H9 (cell line): ENCODE data around the gene ABCA13. TPM values are rescaled to one million over a fixed set of nuclear protein-coding genes. Genes with fewer than 3 reads are reported as not detected.

Experiments
- DNase-seq: peaks from one replicate; pipeline ENCODE4 v3.0.0-alpha.2; 2017
- H2AFZ ChIP-seq: one replicate; pipeline ENCODE4 v1.6.1; 2013; ENCODE audit warnings: mild to moderate bottlenecking, low read length, control low read depth, moderate library complexity
- H2AK5ac ChIP-seq: 2 replicates; pipeline ENCODE4 v1.6.1; 2013; ENCODE audit warnings: low read length, control low read depth, mixed read lengths; ENCODE audit not compliant: insufficient read length
- H2BK120ac ChIP-seq: one replicate; pipeline ENCODE4 v1.6.1; 2013; ENCODE audit warnings: low read depth, mild to moderate bottlenecking, low read length, control low read depth, inconsistent platforms; ENCODE audit not compliant: poor library complexity, severe bottlenecking
- H2BK12ac ChIP-seq: 2 replicates; pipeline ENCODE4 v1.6.1; 2013; ENCODE audit warnings: low read length, control low read depth, mixed read lengths, low read depth; ENCODE audit not compliant: insufficient read length
- H2BK15ac ChIP-seq: 2 replicates; pipeline ENCODE4 v1.6.1; 2013; ENCODE audit warnings: low read depth, low read length, control low read depth
- H2BK20ac ChIP-seq: one replicate; pipeline ENCODE4 v1.6.1; 2013; ENCODE audit warnings: low read depth, mild to moderate bottlenecking, low read length, control low read depth, inconsistent platforms; ENCODE audit not compliant: poor library complexity, severe bottlenecking
- H2BK5ac ChIP-seq: 2 replicates; pipeline ENCODE4 v1.6.1; 2013; ENCODE audit warnings: low read length, control low read depth, mixed read lengths; ENCODE audit not compliant: insufficient read length
- H3K14ac ChIP-seq: 2 replicates; pipeline ENCODE4 v1.6.1; 2013; ENCODE audit warnings: low read length, control low read depth; ENCODE audit not compliant: insufficient read depth
- H3K18ac ChIP-seq: 2 replicates; pipeline ENCODE4 v1.6.1; 2013; ENCODE audit warnings: low read depth, mild to moderate bottlenecking, mixed read lengths, low read length, control low read depth; ENCODE audit not compliant: insufficient read length
- H3K23ac ChIP-seq: 2 replicates; pipeline ENCODE4 v1.6.1; 2013; ENCODE audit warnings: low read length, control low read depth, mixed read lengths, low read depth; ENCODE audit not compliant: insufficient read length
- H3K23me2 ChIP-seq: 2 replicates; pipeline ENCODE4 v1.6.1; 2013; ENCODE audit warnings: low read depth, mild to moderate bottlenecking, mixed read lengths, low read length, control low read depth; ENCODE audit not compliant: insufficient read length, poor library complexity, severe bottlenecking
- H3K27ac ChIP-seq: 2 replicates; pipeline ENCODE4 v1.5.1; 2013; ENCODE audit warnings: low read length, control low read depth, mixed read lengths, low read depth; ENCODE audit not compliant: insufficient read length
- H3K27me3 ChIP-seq: 2 replicates; pipeline ENCODE4 v1.6.1; 2013; ENCODE audit warnings: low read length, control low read depth, inconsistent platforms; ENCODE audit not compliant: insufficient read depth
- H3K4ac ChIP-seq: 2 replicates; pipeline ENCODE4 v1.6.1; 2013; ENCODE audit warnings: low read depth, mild to moderate bottlenecking, control low read depth, inconsistent platforms, low read length, moderate library complexity
- H3K4me1 ChIP-seq: 2 replicates; pipeline ENCODE4 v1.6.1; 2013; ENCODE audit warnings: low read length, control low read depth, inconsistent platforms; ENCODE audit not compliant: insufficient read depth
- H3K4me2 ChIP-seq: 2 replicates; pipeline ENCODE4 v1.6.1; 2013; ENCODE audit warnings: low read length, control low read depth, mixed read lengths; ENCODE audit not compliant: insufficient read length, insufficient read depth
- H3K56ac ChIP-seq: 2 replicates; pipeline ENCODE4 v1.6.1; 2013; ENCODE audit warnings: low read depth, mild to moderate bottlenecking, mixed read lengths, low read length, control low read depth; ENCODE audit not compliant: insufficient read length
- H3K79me1 ChIP-seq: 2 replicates; pipeline ENCODE4 v1.6.1; 2013; ENCODE audit warnings: low read depth, mild to moderate bottlenecking, moderate library complexity, low read length, control low read depth, inconsistent platforms; ENCODE audit not compliant: insufficient read depth, poor library complexity, severe bottlenecking
- H3K79me2 ChIP-seq: 2 replicates; pipeline ENCODE4 v1.6.1; 2013; ENCODE audit warnings: low read length, control low read depth, inconsistent platforms; ENCODE audit not compliant: insufficient read depth
- H3K9ac ChIP-seq: 2 replicates; pipeline ENCODE4 v1.6.1; 2013; ENCODE audit warnings: low read length, control low read depth, mixed read lengths; ENCODE audit not compliant: insufficient read length; ENCODE audit errors: extremely low read depth
- H3K9me3 ChIP-seq: one replicate; pipeline ENCODE4 v1.6.1; 2013; ENCODE audit warnings: low read depth, low read length, inconsistent platforms; ENCODE audit not compliant: control insufficient read depth
- H3T11ph ChIP-seq: one replicate; pipeline ENCODE4 v1.6.1; 2013; ENCODE audit warnings: mild to moderate bottlenecking, low read length, control low read depth, inconsistent platforms
- H4K20me1 ChIP-seq: one replicate; pipeline ENCODE4 v1.6.1; 2013; ENCODE audit not compliant: control insufficient read depth, insufficient read length, insufficient read depth
- H4K5ac ChIP-seq: 2 replicates; pipeline ENCODE4 v1.6.1; 2013; ENCODE audit warnings: low read depth, mild to moderate bottlenecking, mixed read lengths, low read length, control low read depth; ENCODE audit not compliant: insufficient read length
- H4K8ac ChIP-seq: replicated peaks from 2 replicates; pipeline ENCODE4 v1.6.1; 2013; ENCODE audit warnings: low read length, control low read depth, mixed read lengths, low read depth; ENCODE audit not compliant: insufficient read length
- H4K91ac ChIP-seq: 2 replicates; pipeline ENCODE4 v1.6.1; 2013; ENCODE audit warnings: low read depth, mild to moderate bottlenecking, moderate library complexity, mixed read lengths, low read length, control low read depth; ENCODE audit not compliant: insufficient read length
- H3K27ac Mint-ChIP-seq, 3 experiments: 2 replicates in 2 of 3; 3 replicates in 1 of 3; pipeline ENCODE4 v1.8.0; 2020 to 2021; ENCODE audit warnings: mixed read lengths in 3 of 3, mild to moderate bottlenecking in 1 of 3, moderate library complexity in 1 of 3
- H3K27me3 Mint-ChIP-seq: 2 replicates; pipeline ENCODE4 v1.8.0; 2021; ENCODE audit warnings: low read depth, mild to moderate bottlenecking, moderate library complexity, mixed read lengths
- H3K36me3 Mint-ChIP-seq, 3 experiments: 2 replicates in 2 of 3; 3 replicates in 1 of 3; pipeline ENCODE4 v1.8.0; 2020 to 2021; ENCODE audit warnings: low read depth in 3 of 3, mixed read lengths in 3 of 3; ENCODE audit not compliant: insufficient read depth in 1 of 3
- H3K4me1 Mint-ChIP-seq, 2 experiments: 2 replicates each; pipeline ENCODE4 v1.8.0; 2020; ENCODE audit warnings: mixed read lengths in 2 of 2
- H3K4me3 Mint-ChIP-seq, 2 experiments: 2 replicates in 1 of 2; 3 replicates in 1 of 2; pipeline ENCODE4 v1.8.0; 2020 to 2021; ENCODE audit warnings: mild to moderate bottlenecking in 2 of 2, mixed read lengths in 2 of 2, moderate library complexity in 1 of 2
- H3K9me3 Mint-ChIP-seq, 2 experiments: 2 replicates in 1 of 2; 3 replicates in 1 of 2; pipeline ENCODE4 v1.8.0; 2020; ENCODE audit warnings: mild to moderate bottlenecking in 2 of 2, mixed read lengths in 2 of 2, moderate library complexity in 1 of 2
- WGBS: extraction: QIAGEN DNeasy Blood & Tissue Kit; methylation state at CpG from one replicate; pipeline ENCODE4 v1.1.7; 2013; ENCODE audit warnings: missing lambda C conversion rate, low lambda C conversion rate, mixed read lengths; ENCODE audit not compliant: insufficient read length; ENCODE audit errors: extremely low coverage; 5-methylcytosine and 5-hydroxymethylcytosine counted together
- total RNA-seq: library from RNA; stranded (reverse); gene quantifications from 2 replicates; pipeline ENCODE4 v1.2.1, GENCODE V29; 2021
- TF ChIP-seq, protein P1 (sequence below): fragments of 200-600 bp; sonication (generic); conservative IDR thresholded peaks from 3 replicates; pipeline ENCODE4 v1.8.0; 2021; ENCODE audit warnings: antibody characterized with exemption, mild to moderate bottlenecking

ABCA13 gene
- total RNA-seq, 1 experiment from 2014 or later: 0.11 TPM

DNA sequence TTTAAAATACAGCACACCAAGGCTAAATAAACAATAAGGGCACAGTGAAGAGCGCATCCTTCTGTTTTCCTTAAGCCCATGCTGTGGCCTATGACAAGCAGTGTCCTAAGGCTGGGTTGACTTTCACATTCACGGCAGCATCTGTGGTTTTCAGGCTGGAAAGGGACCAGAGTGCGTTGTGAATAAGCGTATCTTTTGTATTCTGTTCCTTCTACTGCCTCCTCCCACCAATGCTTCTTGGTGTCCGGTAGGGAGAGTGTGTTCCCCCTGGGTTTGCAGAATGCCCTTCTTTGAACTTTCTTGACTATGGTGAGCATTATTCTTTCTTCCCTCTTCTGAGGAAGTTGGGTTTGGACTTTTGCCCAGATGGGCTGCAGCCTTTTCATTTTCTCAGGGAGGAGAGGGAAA, 73.6 kb downstream of the ABCA13 start:
- H3T11ph ChIP-seq: no peak overlapping the region
- H3K79me2 ChIP-seq: no peaks in the 10 kb centered on the region
- TF ChIP-seq, protein P1, sequence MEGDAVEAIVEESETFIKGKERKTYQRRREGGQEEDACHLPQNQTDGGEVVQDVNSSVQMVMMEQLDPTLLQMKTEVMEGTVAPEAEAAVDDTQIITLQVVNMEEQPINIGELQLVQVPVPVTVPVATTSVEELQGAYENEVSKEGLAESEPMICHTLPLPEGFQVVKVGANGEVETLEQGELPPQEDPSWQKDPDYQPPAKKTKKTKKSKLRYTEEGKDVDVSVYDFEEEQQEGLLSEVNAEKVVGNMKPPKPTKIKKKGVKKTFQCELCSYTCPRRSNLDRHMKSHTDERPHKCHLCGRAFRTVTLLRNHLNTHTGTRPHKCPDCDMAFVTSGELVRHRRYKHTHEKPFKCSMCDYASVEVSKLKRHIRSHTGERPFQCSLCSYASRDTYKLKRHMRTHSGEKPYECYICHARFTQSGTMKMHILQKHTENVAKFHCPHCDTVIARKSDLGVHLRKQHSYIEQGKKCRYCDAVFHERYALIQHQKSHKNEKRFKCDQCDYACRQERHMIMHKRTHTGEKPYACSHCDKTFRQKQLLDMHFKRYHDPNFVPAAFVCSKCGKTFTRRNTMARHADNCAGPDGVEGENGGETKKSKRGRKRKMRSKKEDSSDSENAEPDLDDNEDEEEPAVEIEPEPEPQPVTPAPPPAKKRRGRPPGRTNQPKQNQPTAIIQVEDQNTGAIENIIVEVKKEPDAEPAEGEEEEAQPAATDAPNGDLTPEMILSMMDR: no peak
- H3K4me1 Mint-ChIP-seq: no peaks in the 10 kb centered on the region; a peak in 1 of 4 replicates
- no peak overlapping the region for H2AFZ ChIP-seq
- H4K91ac ChIP-seq: no peak overlapping the region
- H3K23me2 ChIP-seq: no peaks in the 10 kb centered on the region
- H3K4me2 ChIP-seq: no peak overlapping the region
- H3K4me3 Mint-ChIP-seq: no peak overlapping the region
- H3K27me3 Mint-ChIP-seq: no peaks in the 10 kb centered on the region
- H2BK20ac ChIP-seq: no peak overlapping the region
- H3K27me3 ChIP-seq: no peaks in the 10 kb centered on the region
- no peak overlapping the region for H3K56ac ChIP-seq
- no peak overlapping the region for H4K5ac ChIP-seq
- no peak overlapping the region for H3K4ac ChIP-seq
- no peak overlapping the region for H2BK5ac ChIP-seq
- H2AK5ac ChIP-seq: no peak overlapping the region
- H3K9me3 Mint-ChIP-seq: peaks cover 0 to 2% of the 10 kb centered on the region in 2 experiments; a peak in 2 of 5 replicates
- H3K79me1 ChIP-seq: no peaks in the 10 kb centered on the region
- H4K20me1 ChIP-seq: no peaks in the 10 kb centered on the region
- WGBS: no CpG with 5 or more reads among the region's 5 CpGs
- H3K14ac ChIP-seq: no peak overlapping the region
- H3K23ac ChIP-seq: no peak overlapping the region
- no peaks in the 10 kb centered on the region; a peak in 1 of 7 replicates for H3K36me3 Mint-ChIP-seq
- no peak overlapping the region for H2BK15ac ChIP-seq
- no peak overlapping the region for H3K18ac ChIP-seq
- H3K9me3 ChIP-seq: no peaks in the 10 kb centered on the region
- no peak overlapping the region for H4K8ac ChIP-seq
- H2BK120ac ChIP-seq: no peak overlapping the region
- no peak overlapping the region for H3K9ac ChIP-seq
- H2BK12ac ChIP-seq: no peak overlapping the region
- no peak overlapping the region for H3K27ac Mint-ChIP-seq
- no peak for DNase-seq
- no peak overlapping the region for H3K27ac ChIP-seq
- no peaks in the 10 kb centered on the region for H3K4me1 ChIP-seq
